Measurements from ENCODE around the gene RPN1.

DNA sequence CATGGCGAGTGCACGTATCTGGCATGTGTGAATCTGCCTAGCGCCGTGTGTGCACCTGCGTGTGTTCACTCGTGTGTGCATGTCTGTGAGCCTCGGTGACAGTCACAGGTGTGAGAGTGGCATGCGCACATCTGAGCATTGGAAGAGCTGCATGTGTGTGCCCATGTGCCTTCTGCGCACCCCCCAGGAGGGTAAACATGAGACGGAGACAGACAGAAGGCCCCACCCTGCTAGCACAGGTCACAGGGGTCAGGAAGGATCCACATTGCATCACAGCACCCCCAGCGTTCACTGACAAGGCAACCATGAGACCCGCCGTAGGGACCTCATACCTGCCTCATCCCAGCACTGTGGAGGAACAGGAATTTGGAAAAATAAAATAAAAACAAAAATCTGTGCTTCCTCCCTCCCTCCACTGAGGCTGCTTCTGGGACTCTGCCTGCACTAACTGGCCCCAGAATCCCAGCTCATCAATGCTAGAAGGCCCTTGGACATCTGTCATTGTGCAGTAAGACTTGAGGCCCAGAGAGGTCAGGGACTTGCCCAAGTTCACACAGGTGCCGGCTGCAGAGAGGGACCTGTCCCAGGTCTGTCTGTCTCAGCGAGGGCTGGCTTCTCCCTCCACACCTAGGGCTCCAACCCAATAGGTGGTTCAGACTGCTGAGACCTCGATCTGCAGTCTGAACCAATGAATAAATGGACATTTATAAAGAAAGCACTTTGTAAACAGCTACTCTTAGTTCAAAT is 37.4 kb downstream of the RPN1 start:
- TF ChIP-seq, protein P1, sequence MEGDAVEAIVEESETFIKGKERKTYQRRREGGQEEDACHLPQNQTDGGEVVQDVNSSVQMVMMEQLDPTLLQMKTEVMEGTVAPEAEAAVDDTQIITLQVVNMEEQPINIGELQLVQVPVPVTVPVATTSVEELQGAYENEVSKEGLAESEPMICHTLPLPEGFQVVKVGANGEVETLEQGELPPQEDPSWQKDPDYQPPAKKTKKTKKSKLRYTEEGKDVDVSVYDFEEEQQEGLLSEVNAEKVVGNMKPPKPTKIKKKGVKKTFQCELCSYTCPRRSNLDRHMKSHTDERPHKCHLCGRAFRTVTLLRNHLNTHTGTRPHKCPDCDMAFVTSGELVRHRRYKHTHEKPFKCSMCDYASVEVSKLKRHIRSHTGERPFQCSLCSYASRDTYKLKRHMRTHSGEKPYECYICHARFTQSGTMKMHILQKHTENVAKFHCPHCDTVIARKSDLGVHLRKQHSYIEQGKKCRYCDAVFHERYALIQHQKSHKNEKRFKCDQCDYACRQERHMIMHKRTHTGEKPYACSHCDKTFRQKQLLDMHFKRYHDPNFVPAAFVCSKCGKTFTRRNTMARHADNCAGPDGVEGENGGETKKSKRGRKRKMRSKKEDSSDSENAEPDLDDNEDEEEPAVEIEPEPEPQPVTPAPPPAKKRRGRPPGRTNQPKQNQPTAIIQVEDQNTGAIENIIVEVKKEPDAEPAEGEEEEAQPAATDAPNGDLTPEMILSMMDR (IDR thresholded peaks at IDR 0.05) = no peak
- no peak for TF ChIP-seq EP300 (IDR thresholded peaks at IDR 0.05; ENCODE audit: low read depth)

Data from transverse colon (tissue), 3 donors.